Astrocyte (in vitro differentiated cells and primary cell): ENCODE data around the gene PROSER2. TPM values are rescaled to one million over a fixed set of nuclear protein-coding genes. Genes with fewer than 3 reads are reported as not detected.

Source experiments
- DNase-seq: peaks from one replicate; pipeline ENCODE4 v3.0.0-alpha.2; 2010; ENCODE audit warnings: low read depth
- FAIRE-seq: peaks from 2 replicates; lab custom pipeline; 2011; peaks lifted over from hg19 to GRCh38; lab: Jason Lieb, UNC
- H2AFZ ChIP-seq: 2 replicates; pipeline ENCODE4 v1.6.0; 2012; ENCODE audit warnings: low read depth, low read length, inconsistent platforms
- H3K27ac ChIP-seq: 2 replicates; pipeline ENCODE4 v1.5.1; 2011; ENCODE audit warnings: low read depth, low read length, inconsistent platforms
- H3K27me3 ChIP-seq: 2 replicates; pipeline ENCODE4 v1.6.0; 2011; ENCODE audit warnings: low read length, inconsistent platforms; ENCODE audit not compliant: insufficient read depth
- H3K36me3 ChIP-seq: 2 replicates; pipeline ENCODE4 v1.5.1; 2011; ENCODE audit warnings: low read length, inconsistent platforms; ENCODE audit not compliant: insufficient read depth
- H3K4me1 ChIP-seq: 2 replicates; pipeline ENCODE4 v1.5.1; 2011; ENCODE audit warnings: low read length, inconsistent platforms; ENCODE audit not compliant: insufficient read depth
- H3K4me2 ChIP-seq: 2 replicates; pipeline ENCODE4 v1.6.0; 2012; ENCODE audit warnings: low read length, inconsistent platforms
- H3K4me3 ChIP-seq: 2 replicates; pipeline ENCODE4 v1.5.1; 2011; ENCODE audit warnings: low read depth, mild to moderate bottlenecking, low read length, inconsistent platforms; ENCODE audit not compliant: insufficient read depth
- H3K79me2 ChIP-seq: 2 replicates; pipeline ENCODE4 v1.6.0; 2012; ENCODE audit warnings: mild to moderate bottlenecking, low read length, inconsistent platforms; ENCODE audit not compliant: insufficient read depth
- H3K9ac ChIP-seq: 2 replicates; pipeline ENCODE4 v1.6.0; 2012; ENCODE audit warnings: mild to moderate bottlenecking, low read length, inconsistent platforms
- H3K9me3 ChIP-seq: 2 replicates; pipeline ENCODE4 v1.5.1; 2012; ENCODE audit warnings: low read depth, mild to moderate bottlenecking, low read length, inconsistent platforms; ENCODE audit not compliant: insufficient read depth
- H4K20me1 ChIP-seq: 2 replicates; pipeline ENCODE4 v1.6.0; 2012; ENCODE audit warnings: low read length, inconsistent platforms; ENCODE audit not compliant: insufficient read depth
- H3K27ac Mint-ChIP-seq: one replicate; pipeline ENCODE4 v1.8.0; 2021; ENCODE audit warnings: mild to moderate bottlenecking, mixed read lengths; ENCODE audit not compliant: unreplicated experiment
- H3K27me3 Mint-ChIP-seq: one replicate; pipeline ENCODE4 v1.8.0; 2021; ENCODE audit warnings: low read depth, mixed read lengths; ENCODE audit not compliant: unreplicated experiment
- H3K36me3 Mint-ChIP-seq: one replicate; pipeline ENCODE4 v1.8.0; 2021; ENCODE audit warnings: low read depth, mixed read lengths; ENCODE audit not compliant: unreplicated experiment
- H3K4me1 Mint-ChIP-seq: one replicate; pipeline ENCODE4 v1.8.0; 2021; ENCODE audit warnings: low read depth, mixed read lengths; ENCODE audit not compliant: unreplicated experiment
- H3K4me3 Mint-ChIP-seq: one replicate; pipeline ENCODE4 v1.8.0; 2021; ENCODE audit warnings: mild to moderate bottlenecking, moderate library complexity, mixed read lengths; ENCODE audit not compliant: unreplicated experiment
- H3K9me3 Mint-ChIP-seq: one replicate; pipeline ENCODE4 v1.8.0; 2021; ENCODE audit warnings: mild to moderate bottlenecking, mixed read lengths; ENCODE audit not compliant: unreplicated experiment
- CTCF ChIP-seq: IDR thresholded peaks from 2 replicates; pipeline ENCODE4 v1.5.1; 2011; ENCODE audit warnings: low read depth, mild to moderate bottlenecking, inconsistent platforms, low read length, moderate library complexity; ENCODE audit not compliant: insufficient read depth
- EZH2 ChIP-seq: IDR thresholded peaks from 2 replicates; pipeline ENCODE4 v1.6.1; 2012; ENCODE audit warnings: mild to moderate bottlenecking, low read length, inconsistent platforms; ENCODE audit not compliant: insufficient read depth
- total RNA-seq: library from RNA; stranded (reverse); gene quantifications from 2 replicates; pipeline ENCODE4 v1.2.1, GENCODE V29; 2021

PROSER2 gene
- total RNA-seq, 1 donor from 2014 or later = 12.1 TPM

- no peak overlapping the region for H3K4me3 ChIP-seq
- DNase-seq = no peak
- peaks cover 1% of the 10 kb centered on the region for H3K9me3 Mint-ChIP-seq
- no peak overlapping the region for H3K9ac ChIP-seq
- no peak overlapping the region for H3K27ac Mint-ChIP-seq
- H3K27me3 Mint-ChIP-seq = no peaks in the 10 kb centered on the region
- no peak overlapping the region for H3K4me3 Mint-ChIP-seq
- H3K4me1 ChIP-seq = peaks cover 10% of the 10 kb centered on the region
- H2AFZ ChIP-seq = no peak overlapping the region
- no peaks in the 10 kb centered on the region for H3K27me3 ChIP-seq
- no peak overlapping the region for H3K27ac ChIP-seq
- peaks cover 17% of the 10 kb centered on the region for H3K4me1 Mint-ChIP-seq
- no peak for FAIRE-seq
- H4K20me1 ChIP-seq = no peaks in the 10 kb centered on the region
- TF ChIP-seq CTCF = no peak
- no peak for TF ChIP-seq EZH2
- no peaks in the 10 kb centered on the region for H3K36me3 ChIP-seq
- no peaks in the 10 kb centered on the region for H3K79me2 ChIP-seq
- no peaks in the 10 kb centered on the region for H3K9me3 ChIP-seq
- peaks cover 2% of the 10 kb centered on the region for H3K36me3 Mint-ChIP-seq
- no peak overlapping the region for H3K4me2 ChIP-seq
Observed at GRCh38 chr10:11901036-11901301, 77.8 kb downstream of the PROSER2 start.

- DNase-seq (no peak), FAIRE-seq (no peak)
- Mint-ChIP-seq H3K9me3 (peaks cover 1% of the 10 kb centered on the region), H3K4me1 (peaks cover 17% of the 10 kb centered on the region), H3K36me3 (peaks cover 2% of the 10 kb centered on the region), H3K4me3 (no peak overlapping the region), H3K27me3 (no peaks in the 10 kb centered on the region), H3K27ac (no peak overlapping the region)
- Histone ChIP-seq H3K36me3 (no peaks in the 10 kb centered on the region), H2AFZ (no peak overlapping the region), H3K4me2 (peak overlapping the region; percentile 9), H4K20me1 (no peaks in the 10 kb centered on the region), H3K9me3 (no peaks in the 10 kb centered on the region), H3K9ac (no peak overlapping the region), H3K27me3 (no peaks in the 10 kb centered on the region), H3K79me2 (no peaks in the 10 kb centered on the region), H3K27ac (no peak overlapping the region), H3K4me1 (peaks cover 10% of the 10 kb centered on the region), H3K4me3 (no peak overlapping the region)
- no peak for TF ChIP-seq CTCF
- TF ChIP-seq EZH2 = no peak
Observed at GRCh38 chr10:11901454-11901832, 78.3 kb downstream of the PROSER2 start.

- H3K27me3 ChIP-seq = no peaks in the 10 kb centered on the region
- DNase-seq (no peak), FAIRE-seq (no peak)
- H3K4me2 ChIP-seq = peak overlapping the region; percentile 9
- H3K4me1 ChIP-seq = peaks cover 10% of the 10 kb centered on the region
- H3K36me3 Mint-ChIP-seq = no peaks in the 10 kb centered on the region
- H3K9ac ChIP-seq = no peak overlapping the region
- no peak overlapping the region for H3K27ac ChIP-seq
- H3K27me3 Mint-ChIP-seq = no peaks in the 10 kb centered on the region
- no peaks in the 10 kb centered on the region for H3K79me2 ChIP-seq
- peak overlapping the region; percentile 19 for H3K27ac Mint-ChIP-seq
- TF ChIP-seq CTCF = no peak
- TF ChIP-seq EZH2 = no peak
- H4K20me1 ChIP-seq = no peaks in the 10 kb centered on the region
- H3K4me3 Mint-ChIP-seq = no peak overlapping the region
- H3K4me3 ChIP-seq = no peak overlapping the region
- no peaks in the 10 kb centered on the region for H3K36me3 ChIP-seq
- H3K9me3 Mint-ChIP-seq = no peaks in the 10 kb centered on the region
- peaks cover 17% of the 10 kb centered on the region for H3K4me1 Mint-ChIP-seq
- no peaks in the 10 kb centered on the region for H3K9me3 ChIP-seq
- no peak overlapping the region for H2AFZ ChIP-seq
Observed at GRCh38 chr10:11901833-11902475, 78.8 kb downstream of the PROSER2 start.
